Loucy (cell line): ENCODE data around the gene PLXNA4.

Experiments
- H2AFZ ChIP-seq: fragments of 200-600 bp; sonication (generic); 2 replicates; pipeline ENCODE4 v1.6.0; 2016; ENCODE audit warnings: antibody characterized with exemption, mild to moderate bottlenecking, low read length, moderate library complexity
- H3F3A ChIP-seq: fragments of 200-600 bp; 2 replicates; pipeline ENCODE4 v1.6.0; 2016; ENCODE audit warnings: antibody characterized with exemption, low read depth, mild to moderate bottlenecking
- H3K27me3 ChIP-seq: fragments of 200-600 bp; sonication (generic); 2 replicates; pipeline ENCODE4 v1.6.1; 2014; ENCODE audit warnings: low read length, mild to moderate bottlenecking; ENCODE audit not compliant: insufficient read depth, poor library complexity, severe bottlenecking
- H3K36me3 ChIP-seq: fragments of 200-600 bp; sonication (generic); 2 replicates; pipeline ENCODE4 v1.6.1; 2016; ENCODE audit warnings: low read length; ENCODE audit not compliant: insufficient read depth
- H3K4me1 ChIP-seq: fragments of 200-600 bp; sonication (generic); 2 replicates; pipeline ENCODE4 v1.5.1; 2014; ENCODE audit warnings: low read length, mild to moderate bottlenecking; ENCODE audit not compliant: insufficient read depth, poor library complexity, severe bottlenecking
- H3K4me2 ChIP-seq: fragments of 200-600 bp; sonication (generic); 2 replicates; pipeline ENCODE4 v1.6.0; 2014; ENCODE audit warnings: antibody characterized with exemption, low read length, low read depth, mild to moderate bottlenecking; ENCODE audit not compliant: poor library complexity, severe bottlenecking
- H3K4me3 ChIP-seq: fragments of 200-600 bp; sonication (generic); 2 replicates; pipeline ENCODE4 v1.5.1; 2014; ENCODE audit warnings: low read length, mild to moderate bottlenecking, mixed read lengths; ENCODE audit not compliant: poor library complexity, severe bottlenecking
- H3K79me2 ChIP-seq: fragments of 200-600 bp; sonication (generic); 2 replicates; pipeline ENCODE4 v1.6.1; 2014; ENCODE audit warnings: low read length; ENCODE audit not compliant: insufficient read depth
- H3K9ac ChIP-seq: fragments of 200-600 bp; sonication (generic); 2 replicates; pipeline ENCODE4 v1.6.0; 2014; ENCODE audit warnings: mild to moderate bottlenecking, low read depth, low read length, moderate library complexity; ENCODE audit not compliant: poor library complexity, severe bottlenecking
- H3K9me2 ChIP-seq: fragments of 200-600 bp; sonication (generic); replicated peaks from 2 replicates; pipeline ENCODE4 v1.6.1; 2016; ENCODE audit warnings: low read depth, low read length, mixed read lengths
- H3K9me3 ChIP-seq: fragments of 200-600 bp; sonication (generic); 2 replicates; pipeline ENCODE4 v1.6.1; 2014; ENCODE audit warnings: mild to moderate bottlenecking, antibody characterized with exemption, low read length, low read depth; ENCODE audit not compliant: insufficient read depth
- H4K20me1 ChIP-seq: fragments of 200-600 bp; sonication (generic); 2 replicates; pipeline ENCODE4 v1.6.0; 2014; ENCODE audit warnings: antibody characterized with exemption, low read length, mild to moderate bottlenecking; ENCODE audit not compliant: insufficient read depth, poor library complexity, severe bottlenecking
- EZH2phosphoT487 ChIP-seq: fragments of 200-600 bp; IDR thresholded peaks from 2 replicates; pipeline ENCODE4 v1.6.1; 2018; ENCODE audit warnings: antibody characterized with exemption, mild to moderate bottlenecking, moderate library complexity, borderline replicate concordance
- TF ChIP-seq, protein P1 (sequence below): fragments of 200-600 bp; sonication (generic); conservative IDR thresholded peaks from 2 replicates; pipeline ENCODE4 v1.5.1; 2014; ENCODE audit warnings: mild to moderate bottlenecking, antibody characterized with exemption, low read length

PLXNA4 gene

DNA sequence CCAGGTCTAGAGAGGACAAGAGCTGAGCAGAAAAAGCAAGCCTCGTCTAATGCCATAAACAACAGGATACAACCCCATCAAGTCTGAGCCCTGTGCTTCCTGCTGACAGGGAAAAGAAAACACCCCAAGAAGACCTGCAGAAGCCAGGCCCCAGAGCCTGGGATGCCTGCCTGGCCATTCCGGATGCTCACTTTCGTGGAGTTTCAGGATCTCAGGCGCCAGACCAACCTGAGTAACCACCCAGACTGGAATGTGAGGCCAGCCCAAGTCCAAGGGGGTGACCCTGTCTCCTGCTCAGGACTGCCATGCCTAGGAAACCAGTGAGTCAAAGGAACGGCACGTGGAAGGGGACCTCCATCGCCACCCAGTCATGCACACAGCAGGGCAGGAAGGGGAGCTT, 74.3 kb downstream of the PLXNA4 start:
- Histone ChIP-seq H3K4me2 (no peak overlapping the region), H3F3A (no peaks in the 10 kb centered on the region), H3K9me2 (no peaks in the 10 kb centered on the region), H3K27me3 (no peaks in the 10 kb centered on the region), H4K20me1 (no peaks in the 10 kb centered on the region), H2AFZ (no peak overlapping the region), H3K79me2 (no peaks in the 10 kb centered on the region), H3K4me3 (no peak overlapping the region), H3K9ac (no peak overlapping the region), H3K9me3 (no peaks in the 10 kb centered on the region), H3K36me3 (no peaks in the 10 kb centered on the region), H3K4me1 (no peaks in the 10 kb centered on the region)
- no peak for TF ChIP-seq EZH2phosphoT487
- TF ChIP-seq, protein P1, sequence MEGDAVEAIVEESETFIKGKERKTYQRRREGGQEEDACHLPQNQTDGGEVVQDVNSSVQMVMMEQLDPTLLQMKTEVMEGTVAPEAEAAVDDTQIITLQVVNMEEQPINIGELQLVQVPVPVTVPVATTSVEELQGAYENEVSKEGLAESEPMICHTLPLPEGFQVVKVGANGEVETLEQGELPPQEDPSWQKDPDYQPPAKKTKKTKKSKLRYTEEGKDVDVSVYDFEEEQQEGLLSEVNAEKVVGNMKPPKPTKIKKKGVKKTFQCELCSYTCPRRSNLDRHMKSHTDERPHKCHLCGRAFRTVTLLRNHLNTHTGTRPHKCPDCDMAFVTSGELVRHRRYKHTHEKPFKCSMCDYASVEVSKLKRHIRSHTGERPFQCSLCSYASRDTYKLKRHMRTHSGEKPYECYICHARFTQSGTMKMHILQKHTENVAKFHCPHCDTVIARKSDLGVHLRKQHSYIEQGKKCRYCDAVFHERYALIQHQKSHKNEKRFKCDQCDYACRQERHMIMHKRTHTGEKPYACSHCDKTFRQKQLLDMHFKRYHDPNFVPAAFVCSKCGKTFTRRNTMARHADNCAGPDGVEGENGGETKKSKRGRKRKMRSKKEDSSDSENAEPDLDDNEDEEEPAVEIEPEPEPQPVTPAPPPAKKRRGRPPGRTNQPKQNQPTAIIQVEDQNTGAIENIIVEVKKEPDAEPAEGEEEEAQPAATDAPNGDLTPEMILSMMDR = no peak

DNA sequence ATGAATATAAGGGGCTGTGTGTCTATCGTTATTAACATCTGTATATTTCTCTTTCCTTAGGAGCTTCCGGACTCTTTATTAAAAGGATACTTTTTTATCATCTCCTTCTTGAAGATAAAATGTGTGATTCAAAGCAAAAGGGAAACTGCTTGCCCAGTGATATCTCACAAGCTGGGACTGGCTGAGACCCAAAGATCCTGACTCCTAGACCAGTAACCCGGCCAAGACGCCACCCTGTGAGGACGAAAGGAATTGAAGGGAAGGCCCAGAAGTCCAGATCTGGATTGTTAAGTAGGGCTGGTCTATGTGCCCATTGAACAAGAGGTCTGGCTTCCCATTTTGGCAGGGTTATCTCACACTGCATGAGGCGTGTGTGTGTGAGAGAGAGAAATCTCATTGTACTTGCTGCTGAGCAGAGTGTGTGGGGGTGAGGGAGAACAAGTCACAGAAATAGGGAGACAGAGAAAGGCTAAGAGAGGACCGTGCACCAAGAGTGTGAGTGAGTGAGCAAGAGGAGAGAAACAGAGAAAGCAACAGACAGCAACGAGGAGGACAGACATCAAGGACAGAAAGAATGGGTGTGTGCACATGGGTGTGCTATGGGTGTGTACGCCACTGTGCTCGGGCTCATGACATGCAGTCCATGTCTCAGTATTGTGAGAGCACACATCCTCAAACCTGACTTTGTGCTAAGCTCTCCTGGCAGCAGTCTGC, 75.4 kb downstream of the PLXNA4 start:
- no peaks in the 10 kb centered on the region for H3K27me3 ChIP-seq
- H3K9ac ChIP-seq = no peak overlapping the region
- H3K4me1 ChIP-seq = no peaks in the 10 kb centered on the region
- H3K36me3 ChIP-seq = no peaks in the 10 kb centered on the region
- H4K20me1 ChIP-seq = no peaks in the 10 kb centered on the region
- H2AFZ ChIP-seq = no peak overlapping the region
- no peak overlapping the region for H3K4me2 ChIP-seq
- H3K79me2 ChIP-seq = no peaks in the 10 kb centered on the region
- no peak overlapping the region for H3K4me3 ChIP-seq
- H3K9me2 ChIP-seq = no peaks in the 10 kb centered on the region
- no peaks in the 10 kb centered on the region for H3K9me3 ChIP-seq
- TF ChIP-seq, protein P1 = no peak
- no peak for TF ChIP-seq EZH2phosphoT487
- H3F3A ChIP-seq = no peaks in the 10 kb centered on the region

DNA sequence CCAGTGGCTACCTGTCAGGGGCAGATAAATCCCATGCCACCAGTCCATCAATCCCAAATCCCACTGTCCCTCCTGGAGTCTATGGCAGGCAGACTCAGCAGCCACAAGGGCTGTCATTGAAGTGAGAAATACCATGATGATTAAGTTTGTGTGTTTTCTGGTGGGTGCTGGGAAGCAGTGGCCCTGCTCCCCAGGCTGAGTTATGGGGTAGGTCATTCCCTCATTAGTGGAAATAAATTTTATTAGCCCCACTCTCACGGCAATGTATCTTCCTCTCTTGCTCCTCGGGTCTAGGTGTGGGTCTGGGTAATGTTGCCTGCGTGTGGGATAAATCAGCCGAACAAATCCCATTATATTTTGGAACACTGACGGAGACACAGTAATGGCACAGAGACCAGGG, 76.8 kb downstream of the PLXNA4 start:
- Histone ChIP-seq H3K4me2 (no peak overlapping the region), H2AFZ (no peak overlapping the region), H3F3A (no peaks in the 10 kb centered on the region), H3K27me3 (no peaks in the 10 kb centered on the region), H3K36me3 (no peaks in the 10 kb centered on the region), H3K79me2 (no peaks in the 10 kb centered on the region), H4K20me1 (no peaks in the 10 kb centered on the region), H3K4me3 (no peak overlapping the region), H3K4me1 (no peaks in the 10 kb centered on the region), H3K9me2 (no peaks in the 10 kb centered on the region), H3K9me3 (no peaks in the 10 kb centered on the region), H3K9ac (no peak overlapping the region)
- TF ChIP-seq EZH2phosphoT487 = no peak

DNA sequence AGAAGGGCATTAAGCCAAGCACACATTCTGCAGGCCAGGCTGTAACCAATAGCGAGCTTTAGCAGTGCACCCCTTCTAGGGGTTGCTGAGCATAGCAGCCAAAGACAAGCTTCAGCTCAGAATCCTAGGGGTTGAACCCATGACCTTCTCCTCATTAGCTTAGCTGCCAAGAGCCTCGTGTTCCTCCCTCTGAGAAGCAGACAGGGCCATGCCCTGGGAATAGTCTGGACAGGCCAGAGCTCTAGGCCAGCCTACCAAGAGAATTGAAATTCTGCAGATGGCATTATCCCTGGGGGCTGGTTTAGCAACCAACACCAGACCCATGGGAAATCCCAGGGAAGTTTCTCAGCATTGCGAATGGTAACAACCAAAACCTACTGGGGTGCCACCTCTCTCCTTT, 77.2 kb downstream of the PLXNA4 start:
- Histone ChIP-seq H3K27me3 (no peaks in the 10 kb centered on the region), H2AFZ (no peak overlapping the region), H4K20me1 (no peaks in the 10 kb centered on the region), H3K36me3 (no peaks in the 10 kb centered on the region), H3K9me3 (no peaks in the 10 kb centered on the region), H3F3A (no peaks in the 10 kb centered on the region), H3K4me2 (no peak overlapping the region), H3K4me1 (no peaks in the 10 kb centered on the region), H3K9me2 (no peaks in the 10 kb centered on the region), H3K9ac (no peak overlapping the region), H3K4me3 (no peak overlapping the region), H3K79me2 (no peaks in the 10 kb centered on the region)
- TF ChIP-seq, protein P1 = no peak
- TF ChIP-seq EZH2phosphoT487 = no peak
